CD4-positive, alpha-beta T cell (primary cell): ENCODE measurements around the gene CEMIP2. TPM values are rescaled to one million over a fixed set of nuclear protein-coding genes. Genes with fewer than 3 reads are reported as not detected.
A peak's percentile ranks its signal among the peaks of the same experiment; 100 is the strongest.

Source experiments
- ATAC-seq: fragments of 200-7000 bp; cut with Tn5 transposase; one replicate; pipeline ENCODE4 v1.10.0; 2022; ENCODE audit warnings: mild to moderate bottlenecking; ENCODE audit not compliant: poor library complexity
- CTCF ChIA-PET: fragments of 350-600 bp; sonication (Branson Sonifier 250); formaldehyde crosslinking; loops from one replicate; lab custom pipeline; 2021; ENCODE audit warnings: antibody characterized with exemption, inconsistent platforms; lab: Charles Lee
- POLR2A ChIA-PET: fragments of 350-600 bp; sonication (Branson Sonifier 250); formaldehyde crosslinking; loops from one replicate; lab custom pipeline; 2021; ENCODE audit warnings: antibody characterized with exemption, inconsistent platforms; lab: Charles Lee
- DNase-seq, 14 experiments: peaks; one replicate each; pipeline ENCODE4 v3.0.0-alpha.2; 2013 to 2020; ENCODE audit warnings: mixed read lengths in 2 of 14
- H3K27ac ChIP-seq, 2 donors: one replicate each; pipeline versions ENCODE4 v1.5.1 to v1.7.0; 2013; ENCODE audit warnings: low read length in 2 of 2, low read depth in 1 of 2, mild to moderate bottlenecking in 1 of 2
- H3K27me3 ChIP-seq, 2 experiments: 1 replicate in 1 of 2; 2 replicates in 1 of 2; pipeline versions ENCODE4 v1.6.1 to v1.7.0; 2013; ENCODE audit warnings: low read length in 2 of 2, control low read depth in 1 of 2, mild to moderate bottlenecking in 1 of 2, moderate library complexity in 1 of 2; ENCODE audit not compliant: insufficient read depth in 2 of 2, control insufficient read depth in 1 of 2
- H3K36me3 ChIP-seq: one replicate; pipeline ENCODE4 v1.6.1; 2013; ENCODE audit warnings: low read length, control low read depth; ENCODE audit not compliant: insufficient read depth
- H3K4me1 ChIP-seq: one replicate; pipeline ENCODE4 v1.6.1; 2013; ENCODE audit warnings: low read length, control low read depth; ENCODE audit not compliant: insufficient read depth
- H3K4me3 ChIP-seq: one replicate; pipeline ENCODE4 v1.5.1; 2013; ENCODE audit warnings: mild to moderate bottlenecking, low read length, moderate library complexity
- H3K9me3 ChIP-seq, 2 experiments: 1 replicate in 1 of 2; 2 replicates in 1 of 2; pipeline versions ENCODE4 v1.6.1 to v1.7.0; 2013; ENCODE audit warnings: low read length in 2 of 2, mild to moderate bottlenecking in 2 of 2, control low read depth in 1 of 2, moderate library complexity in 1 of 2; ENCODE audit not compliant: control insufficient read depth in 1 of 2, insufficient read depth in 1 of 2
- H3K27ac Mint-ChIP-seq: one replicate; pipeline ENCODE4 v1.8.0; 2020; ENCODE audit warnings: mixed read lengths
- H3K27me3 Mint-ChIP-seq: one replicate; pipeline ENCODE4 v1.8.0; 2021; ENCODE audit warnings: mixed read lengths
- H3K36me3 Mint-ChIP-seq: one replicate; pipeline ENCODE4 v1.8.0; 2021; ENCODE audit warnings: low read depth, mixed read lengths
- H3K4me1 Mint-ChIP-seq: one replicate; pipeline ENCODE4 v1.8.0; 2021; ENCODE audit warnings: low read depth, mixed read lengths
- H3K4me3 Mint-ChIP-seq: one replicate; pipeline ENCODE4 v1.8.0; 2020; ENCODE audit warnings: mild to moderate bottlenecking, mixed read lengths
- H3K9me3 Mint-ChIP-seq: one replicate; pipeline ENCODE4 v1.8.0; 2020; ENCODE audit warnings: mixed read lengths
- intact Hi-C, 2 experiments: fragments of 100-400 bp; cut with DNase I in 1 of 2; cut with micrococcal nuclease in 1 of 2; formaldehyde crosslinking; loops; one replicate each; pipeline versions ENCODE4 v1.15.1 to v1.9.0; 2023 to 2025; cut with DNase I, micrococcal nuclease
- total RNA-seq, 174 experiments: library from RNA in 2 of 174; stranded (reverse) in 2 of 174; gene quantifications; one replicate each; pipeline ENCODE4 v1.2.3 and lab custom pipeline; 2021 to 2026
- TF ChIP-seq, protein P1 (sequence below): fragments of 200-600 bp; IDR thresholded peaks from one replicate; pipeline ENCODE4 v1.8.0; 2022; ENCODE audit warnings: antibody characterized with exemption, mild to moderate bottlenecking

CEMIP2 gene
- total RNA-seq, 2 experiments from 2014 or later = 301 to 305 TPM

DNA sequence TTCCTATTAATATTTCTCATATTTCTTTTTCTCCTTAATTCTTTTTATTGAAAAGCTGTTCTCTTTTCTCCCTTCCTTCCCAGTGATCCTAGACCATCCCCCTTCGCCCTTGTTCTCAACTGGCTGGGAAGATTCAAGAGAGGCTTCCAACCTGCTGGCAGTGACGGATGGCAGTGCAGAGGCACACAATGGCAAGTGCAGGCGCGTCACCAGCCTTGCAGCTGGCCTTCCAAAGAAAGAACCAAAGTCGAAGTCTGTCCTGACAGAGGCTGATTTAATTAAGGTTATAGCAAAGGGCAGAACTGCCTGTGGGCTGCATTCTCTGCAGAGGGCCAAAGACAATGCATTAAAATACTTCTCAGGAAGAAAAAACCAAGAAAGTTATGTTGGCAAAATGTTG, 7.4 kb downstream of the CEMIP2 start:
- H3K27me3 ChIP-seq = no peaks in the 10 kb centered on the region
- intact Hi-C loops = loop anchor here (10.0 kb wide), 2 partner anchors 604 to 764 kb away; partner anchors contain the start of genes ZFAND5 (in 2 of the 2) and TMC1 (in 1 of the 2)
- no peak for DNase-seq
- ChIA-PET CTCF (interaction anchor here (1.2 to 3.2 kb wide), 4 partner anchors 8 to 58 kb away, joined by 4 to 8 read pairs (median 5); partner anchors contain the start of gene CEMIP2), POLR2A (no interaction called here)
- Mint-ChIP-seq H3K4me1 (peaks cover 95% of the 10 kb centered on the region), H3K36me3 (peaks cover 22% of the 10 kb centered on the region), H3K4me3 (peak overlapping the region; percentile 17), H3K9me3 (no peaks in the 10 kb centered on the region), H3K27me3 (no peaks in the 10 kb centered on the region), H3K27ac (no peak overlapping the region)
- no peak overlapping the region for H3K4me3 ChIP-seq
- H3K27ac ChIP-seq = no peak overlapping the region
- no peaks in the 10 kb centered on the region for H3K9me3 ChIP-seq
- TF ChIP-seq, protein P1, sequence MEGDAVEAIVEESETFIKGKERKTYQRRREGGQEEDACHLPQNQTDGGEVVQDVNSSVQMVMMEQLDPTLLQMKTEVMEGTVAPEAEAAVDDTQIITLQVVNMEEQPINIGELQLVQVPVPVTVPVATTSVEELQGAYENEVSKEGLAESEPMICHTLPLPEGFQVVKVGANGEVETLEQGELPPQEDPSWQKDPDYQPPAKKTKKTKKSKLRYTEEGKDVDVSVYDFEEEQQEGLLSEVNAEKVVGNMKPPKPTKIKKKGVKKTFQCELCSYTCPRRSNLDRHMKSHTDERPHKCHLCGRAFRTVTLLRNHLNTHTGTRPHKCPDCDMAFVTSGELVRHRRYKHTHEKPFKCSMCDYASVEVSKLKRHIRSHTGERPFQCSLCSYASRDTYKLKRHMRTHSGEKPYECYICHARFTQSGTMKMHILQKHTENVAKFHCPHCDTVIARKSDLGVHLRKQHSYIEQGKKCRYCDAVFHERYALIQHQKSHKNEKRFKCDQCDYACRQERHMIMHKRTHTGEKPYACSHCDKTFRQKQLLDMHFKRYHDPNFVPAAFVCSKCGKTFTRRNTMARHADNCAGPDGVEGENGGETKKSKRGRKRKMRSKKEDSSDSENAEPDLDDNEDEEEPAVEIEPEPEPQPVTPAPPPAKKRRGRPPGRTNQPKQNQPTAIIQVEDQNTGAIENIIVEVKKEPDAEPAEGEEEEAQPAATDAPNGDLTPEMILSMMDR = no peak
- no peak for ATAC-seq
- peaks cover 40% of the 10 kb centered on the region for H3K4me1 ChIP-seq
- H3K36me3 ChIP-seq = no peaks in the 10 kb centered on the region

GRCh38 chr9:71758785-71759184, 9.5 kb downstream of the CEMIP2 start:
- Histone ChIP-seq H3K36me3 (no peaks in the 10 kb centered on the region), H3K4me1 (peaks cover 29% of the 10 kb centered on the region), H3K9me3 (no peaks in the 10 kb centered on the region), H3K27ac (no peak overlapping the region), H3K4me3 (no peak overlapping the region), H3K27me3 (no peaks in the 10 kb centered on the region)
- TF ChIP-seq, protein P1 = no peak
- H3K9me3 Mint-ChIP-seq = no peaks in the 10 kb centered on the region
- ChIA-PET POLR2A (no interaction called here), CTCF (no interaction called here)
- DNase-seq (peak in 3 of 14 experiments; percentile 33 to 54 (median 44)), ATAC-seq (peak; percentile 33)
- no peaks in the 10 kb centered on the region for H3K27me3 Mint-ChIP-seq
- H3K4me3 Mint-ChIP-seq = no peak overlapping the region
- peaks cover 87% of the 10 kb centered on the region for H3K4me1 Mint-ChIP-seq
- H3K36me3 Mint-ChIP-seq = peaks cover 22% of the 10 kb centered on the region
- intact Hi-C loops = no loop called here
- H3K27ac Mint-ChIP-seq = no peak overlapping the region

DNA sequence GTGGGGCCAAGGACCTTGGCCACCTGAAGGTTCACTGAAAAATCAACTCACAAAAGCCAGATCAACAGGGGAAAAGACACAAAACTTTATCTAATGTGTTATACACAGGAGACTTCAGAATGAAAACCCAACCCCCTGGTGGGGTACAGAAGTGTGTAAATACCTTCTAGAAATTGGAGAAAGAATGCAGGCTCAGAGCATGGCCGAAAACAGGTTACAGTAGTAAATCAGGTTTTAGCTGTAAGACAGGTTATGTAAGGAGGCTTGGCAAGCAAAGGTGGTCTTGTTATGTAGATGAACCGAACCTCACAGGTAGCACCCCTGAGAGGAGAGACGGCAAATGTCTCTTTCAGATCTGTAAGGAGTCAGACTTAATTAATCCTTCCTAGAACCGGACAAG, 10.0 kb downstream of the CEMIP2 start:
- H3K36me3 ChIP-seq = peaks cover under 1% of the 10 kb centered on the region
- H3K9me3 ChIP-seq = no peaks in the 10 kb centered on the region
- POLR2A ChIA-PET = no interaction called here

More for the DNA sequence above, 10.0 kb downstream of the CEMIP2 start:
- Mint-ChIP-seq H3K9me3 (no peaks in the 10 kb centered on the region), H3K4me3 (no peak overlapping the region), H3K27ac (no peak overlapping the region), H3K27me3 (no peaks in the 10 kb centered on the region), H3K4me1 (peaks cover 85% of the 10 kb centered on the region), H3K36me3 (peaks cover 22% of the 10 kb centered on the region)
- DNase-seq (no peak), ATAC-seq (no peak)
- Histone ChIP-seq H3K4me1 (peaks cover 29% of the 10 kb centered on the region), H3K4me3 (no peak overlapping the region), H3K27me3 (no peaks in the 10 kb centered on the region), H3K27ac (no peak overlapping the region)
- TF ChIP-seq, protein P1 = no peak
- CTCF ChIA-PET = no interaction called here
- intact Hi-C loops = no loop called here
